IPS DF 19.7 (cell line): ENCODE measurements around the gene WNT4.

Experiments used
- DNase-seq: peaks from one replicate; pipeline ENCODE4 v3.0.0-alpha.2; 2013; ENCODE audit warnings: low read depth, low spot score

Gene WNT4

GRCh38 chr1:22129501-22130117, 13.3 kb downstream of the WNT4 start:
- DNase-seq: no peak

DNA sequence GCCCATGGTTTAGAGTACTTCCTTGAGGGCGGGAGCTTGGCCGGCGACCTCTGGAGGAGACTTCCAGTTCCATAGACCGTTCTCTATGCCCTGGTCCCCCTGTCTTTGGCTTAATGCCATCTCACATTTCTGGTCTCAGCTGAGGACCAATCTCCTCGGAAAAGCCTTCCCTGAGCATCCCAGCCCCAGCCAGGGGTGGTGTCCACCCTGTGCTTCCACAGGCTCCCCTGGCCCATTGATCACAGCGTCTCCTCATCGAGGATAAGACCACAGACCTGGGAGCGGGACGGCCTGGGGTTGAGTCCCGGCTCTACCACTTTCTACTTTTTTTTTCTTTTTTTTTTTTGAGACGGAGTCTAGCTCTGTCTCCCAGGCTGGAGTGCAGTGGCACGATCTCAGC, 14.5 kb downstream of the WNT4 start:
- no peak for DNase-seq

DNA sequence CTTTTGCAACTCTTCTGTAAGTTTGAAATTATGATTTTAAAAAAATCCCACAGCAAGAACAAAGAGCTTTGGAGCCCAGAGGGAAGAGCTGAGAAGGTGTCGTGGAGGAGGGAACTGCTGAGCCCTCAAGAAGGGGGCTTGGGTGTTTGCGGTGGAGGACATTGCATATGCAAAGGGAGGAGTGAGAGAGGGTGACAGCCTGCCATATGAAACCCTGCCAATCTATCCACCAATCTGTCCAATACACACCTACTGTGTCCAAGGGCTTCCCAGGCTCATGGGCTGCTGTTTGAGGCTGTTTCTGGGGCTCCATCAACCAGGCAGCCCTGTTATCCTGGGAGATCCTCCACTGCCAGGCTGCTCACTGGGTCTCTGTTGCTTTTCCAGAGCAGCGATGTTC, 15.2 kb downstream of the WNT4 start:
- no peak for DNase-seq

DNA sequence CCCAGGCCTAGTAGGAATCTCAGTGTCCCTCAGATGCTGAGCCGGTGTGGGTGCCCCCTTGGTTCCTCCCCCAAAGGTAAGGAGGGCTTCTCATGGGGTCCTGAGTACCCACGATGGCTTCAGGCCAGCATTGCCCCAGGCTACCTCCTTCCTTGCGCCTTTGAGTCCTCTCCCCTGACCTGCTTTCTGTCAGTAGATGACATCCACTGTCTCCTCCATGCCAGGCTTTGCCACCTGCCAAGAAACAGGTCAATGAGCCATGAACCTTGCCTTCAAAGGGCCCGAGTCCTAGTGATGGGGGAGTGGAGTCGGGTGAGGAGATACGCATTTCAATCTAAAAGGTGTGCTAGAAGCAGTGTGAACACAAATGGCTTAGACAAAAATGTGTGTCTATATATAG, 15.6 kb downstream of the WNT4 start:
- DNase-seq: no peak

DNA sequence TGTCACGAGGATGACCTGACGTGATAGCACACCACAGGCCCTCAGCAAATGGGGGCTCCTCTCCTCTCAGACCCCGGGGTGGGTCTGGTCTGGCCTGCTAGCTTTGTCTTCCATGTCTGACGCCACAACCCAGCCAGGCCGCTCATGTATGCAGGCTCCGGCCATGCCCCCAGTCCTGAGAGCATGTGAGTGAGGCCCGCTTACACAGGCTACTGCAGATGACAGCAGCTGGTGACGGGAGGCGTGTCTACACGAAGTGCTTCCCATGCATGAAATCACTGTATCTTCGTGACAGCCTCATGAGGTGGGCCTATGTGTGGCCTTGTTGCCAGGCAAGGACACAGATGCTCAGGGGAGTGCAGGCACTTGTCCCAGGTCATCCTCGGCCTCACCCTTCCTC, 16.4 kb downstream of the WNT4 start:
- no peak for DNase-seq

DNA sequence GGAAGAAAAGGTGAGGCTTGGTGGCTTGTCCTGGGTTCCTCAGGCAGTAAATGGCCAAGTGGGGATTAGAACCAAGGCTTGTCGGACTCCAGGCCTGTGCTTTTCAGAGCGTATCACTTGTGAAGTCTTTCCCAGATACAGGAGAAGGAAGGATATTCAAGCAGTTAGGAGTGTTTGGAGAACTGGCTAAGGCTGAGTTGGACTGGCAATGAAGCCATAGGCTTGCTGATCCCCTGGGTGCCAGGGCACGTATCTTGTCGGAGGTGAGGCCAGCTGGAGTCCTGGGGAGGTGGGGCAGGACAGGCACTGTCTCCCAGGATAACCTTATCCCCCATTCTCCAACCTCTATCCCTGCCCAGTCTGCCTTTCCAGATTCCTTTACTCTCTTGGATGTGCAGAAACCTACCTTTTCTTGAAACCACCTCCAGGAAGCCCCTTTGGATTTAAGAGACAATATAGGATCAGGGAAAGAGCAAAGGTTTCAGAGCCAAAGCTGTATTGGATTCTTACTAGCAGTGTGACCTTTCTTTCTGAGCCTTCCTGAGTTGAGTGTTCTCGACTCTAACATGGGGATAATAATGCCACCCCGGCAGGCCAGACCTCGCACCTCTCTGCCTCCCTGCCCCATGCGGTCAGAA, 18.2 kb downstream of the WNT4 start:
- no peak for DNase-seq

- no peak for DNase-seq
Observed at GRCh38 chr1:22123901-22124404, 18.9 kb downstream of the WNT4 start.

DNA sequence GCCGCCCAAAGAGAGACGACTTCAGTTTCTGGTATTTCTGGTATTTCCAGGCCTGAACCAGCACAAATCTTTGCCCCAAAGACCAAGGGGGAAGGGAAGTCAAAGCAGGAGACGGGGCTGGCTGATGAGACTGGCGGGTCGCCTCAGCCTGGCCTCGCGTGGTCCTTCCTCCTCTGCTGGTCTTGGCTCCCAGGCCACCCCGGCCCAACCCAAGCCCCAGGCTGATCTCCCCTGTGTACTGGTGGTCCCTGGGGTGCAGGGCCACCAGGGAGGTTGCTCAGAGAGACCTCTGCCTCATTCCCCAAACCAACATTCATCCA, 19.9 kb downstream of the WNT4 start:
- no peak for DNase-seq

DNA sequence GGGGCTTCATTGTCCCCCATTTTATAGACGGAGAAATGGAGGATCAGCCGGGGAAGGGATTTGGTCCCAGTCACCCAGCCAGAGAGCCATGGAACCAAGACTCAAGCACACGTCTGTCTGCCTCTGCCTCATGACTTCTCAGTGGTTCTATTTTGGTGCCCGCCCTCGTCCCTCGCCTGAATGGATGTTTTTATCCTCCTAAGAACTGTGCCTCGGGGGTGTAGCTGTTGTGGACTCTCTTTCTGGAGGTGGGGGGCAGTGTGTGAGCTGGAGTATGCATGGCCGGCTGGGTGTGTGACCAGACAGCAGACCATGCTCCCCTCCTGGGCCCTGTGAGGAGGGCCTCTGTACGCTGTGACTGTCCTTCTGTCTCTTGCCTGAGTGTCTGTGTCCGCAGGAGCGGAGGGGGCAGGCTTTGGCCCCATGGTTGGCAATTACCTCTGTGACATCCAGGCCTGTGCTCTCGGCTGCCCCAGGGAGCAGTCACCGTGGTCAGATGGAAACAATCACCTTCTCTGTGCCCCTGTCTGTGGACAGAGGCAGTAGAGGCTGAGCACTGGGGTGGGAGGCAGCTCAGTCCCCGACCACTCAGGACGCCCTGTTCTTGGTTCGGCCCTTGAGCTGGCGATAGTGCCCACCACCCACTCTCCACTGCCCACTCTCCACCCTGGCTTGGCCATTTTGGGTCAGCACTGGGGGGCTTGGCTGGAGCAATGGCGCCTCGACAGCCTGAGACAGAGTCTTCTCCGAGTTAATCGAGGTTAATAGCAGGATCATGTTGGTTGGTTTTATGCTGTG, 20.4 kb downstream of the WNT4 start:
- DNase-seq: no peak

- DNase-seq: no peak
Observed at GRCh38 chr1:22121421-22121911, 21.4 kb downstream of the WNT4 start.

DNA sequence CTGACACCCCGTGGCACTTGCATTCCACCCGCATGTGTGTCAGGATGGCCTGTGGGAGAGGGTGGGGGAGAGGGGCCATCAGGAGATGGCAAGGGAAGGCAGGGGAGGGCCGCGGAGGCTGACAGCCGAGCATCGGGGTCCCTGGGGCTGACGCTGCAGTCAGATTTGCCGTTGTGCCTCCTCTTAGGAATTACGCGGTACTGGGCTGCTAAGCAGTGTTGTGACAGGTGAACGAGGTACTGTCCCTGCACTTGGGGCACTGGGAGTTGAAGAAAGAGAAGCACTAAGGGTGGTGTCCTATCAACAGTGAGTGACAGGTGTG, 22.5 kb downstream of the WNT4 start:
- no peak for DNase-seq

DNA sequence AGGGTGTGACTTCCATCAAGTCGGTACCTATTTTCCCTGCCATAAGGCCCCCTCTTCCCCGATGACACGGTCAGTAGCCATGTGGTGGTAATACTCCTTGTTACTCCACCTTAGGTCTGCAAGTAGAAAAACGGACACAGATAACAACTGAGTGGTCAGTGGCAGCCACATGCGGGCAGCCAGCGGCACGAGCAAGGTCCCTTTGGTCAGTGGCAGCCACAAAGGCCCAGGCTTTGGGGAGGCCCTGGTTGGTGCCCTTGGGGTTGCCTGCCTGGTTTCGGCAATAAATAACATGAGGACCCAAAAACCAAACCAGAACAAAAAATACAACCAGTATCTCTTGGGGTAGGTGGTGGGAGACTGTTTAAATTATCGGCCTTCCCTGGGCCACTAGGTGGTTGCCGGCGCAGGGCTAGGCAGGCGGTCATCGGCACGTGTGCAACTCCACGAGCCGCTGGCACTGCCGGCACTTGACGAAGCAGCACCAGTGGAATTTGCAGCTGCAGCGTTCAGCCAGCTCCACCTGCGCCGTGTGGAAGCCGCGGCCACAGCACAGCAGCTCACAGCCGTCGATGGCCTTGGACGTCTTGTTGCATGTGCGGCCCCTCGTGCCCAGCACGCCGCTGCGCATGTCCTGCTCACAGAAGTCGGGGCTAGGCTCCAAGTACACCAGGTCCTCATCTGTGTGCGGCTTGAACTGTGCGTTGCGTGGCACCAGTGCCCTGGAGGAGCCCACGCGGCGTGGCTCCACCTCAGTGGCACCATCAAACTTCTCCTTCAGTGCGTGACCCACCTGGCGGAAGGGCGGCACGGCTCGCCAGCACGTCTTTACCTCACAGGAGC, 23.1 kb downstream of the WNT4 start:
- DNase-seq: no peak

DNA sequence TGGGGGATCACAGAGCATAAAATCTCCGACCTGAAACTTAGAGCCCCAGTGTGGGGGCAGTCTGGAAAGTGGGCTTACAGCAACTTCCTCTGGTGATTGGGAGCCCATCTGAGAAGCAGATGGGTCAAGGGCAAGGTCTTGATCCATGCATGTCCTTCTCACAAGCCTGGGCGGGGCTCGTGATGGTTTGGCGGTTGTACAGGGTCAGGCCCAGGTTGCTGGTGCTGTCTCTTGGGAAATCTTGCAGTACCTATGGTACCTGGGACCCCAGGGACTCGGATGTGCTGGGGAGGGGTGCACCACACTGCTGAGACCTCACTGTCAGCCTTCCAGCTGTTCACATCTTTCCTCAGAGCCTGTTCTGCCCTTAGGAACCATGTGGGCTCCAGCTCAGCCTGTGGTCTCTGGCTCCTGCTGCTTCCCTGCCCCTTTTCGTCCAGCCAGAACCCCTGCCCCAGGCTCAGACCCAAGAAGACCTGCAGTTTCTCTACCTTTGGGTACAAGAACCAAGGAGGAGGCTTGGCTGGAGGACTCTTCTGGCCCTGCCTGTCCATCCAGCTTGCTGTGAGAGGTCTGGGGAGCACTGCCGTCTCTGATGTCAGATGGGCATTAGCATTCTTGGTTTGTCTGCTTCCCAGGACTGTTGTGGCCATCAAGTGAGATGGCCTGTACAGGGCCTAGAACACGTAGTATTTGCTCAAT, 24.5 kb downstream of the WNT4 start:
- DNase-seq: no peak

GRCh38 chr1:22117851-22118250, 25.0 kb downstream of the WNT4 start:
- no peak for DNase-seq

DNA sequence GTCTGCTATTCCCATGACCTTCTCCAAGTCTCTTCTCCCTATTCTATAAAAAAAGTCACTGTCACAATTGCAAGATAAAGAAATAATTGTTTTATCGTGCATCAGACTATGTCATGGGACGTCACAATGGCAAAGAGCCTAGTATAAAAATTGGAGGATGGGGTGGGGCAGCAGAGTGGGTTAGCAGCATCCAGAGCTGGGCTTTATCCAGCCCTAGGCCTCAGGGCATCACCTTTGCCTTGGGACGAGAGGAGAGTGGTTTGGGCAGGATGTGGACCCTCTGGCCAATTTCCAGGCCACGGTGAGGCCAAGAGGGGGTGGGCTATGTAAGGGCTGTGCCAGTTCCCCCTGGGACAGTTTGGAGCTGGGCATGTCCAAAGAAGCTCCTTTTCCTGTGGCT, 25.7 kb downstream of the WNT4 start:
- no peak for DNase-seq

DNA sequence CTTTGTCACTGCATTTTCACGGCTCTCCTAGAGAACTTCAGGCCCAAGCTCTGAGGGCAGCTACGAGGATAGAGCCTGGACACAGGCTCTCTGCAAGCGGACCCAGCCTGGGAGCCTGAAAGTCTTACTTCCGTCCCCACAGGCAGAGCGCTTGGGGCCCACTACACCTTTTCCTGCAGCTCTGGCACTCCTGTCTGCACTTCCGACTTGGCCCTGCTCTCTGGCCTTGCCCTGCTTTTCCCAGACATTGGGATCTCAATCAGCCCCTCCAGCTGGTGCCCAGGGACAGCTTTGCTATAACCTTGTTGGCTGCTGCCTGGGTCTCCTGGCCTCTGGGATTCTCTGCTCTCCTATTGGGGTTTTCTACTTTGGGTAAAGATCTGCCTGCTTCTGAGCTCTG, 27.6 kb downstream of the WNT4 start:
- no peak for DNase-seq

DNA sequence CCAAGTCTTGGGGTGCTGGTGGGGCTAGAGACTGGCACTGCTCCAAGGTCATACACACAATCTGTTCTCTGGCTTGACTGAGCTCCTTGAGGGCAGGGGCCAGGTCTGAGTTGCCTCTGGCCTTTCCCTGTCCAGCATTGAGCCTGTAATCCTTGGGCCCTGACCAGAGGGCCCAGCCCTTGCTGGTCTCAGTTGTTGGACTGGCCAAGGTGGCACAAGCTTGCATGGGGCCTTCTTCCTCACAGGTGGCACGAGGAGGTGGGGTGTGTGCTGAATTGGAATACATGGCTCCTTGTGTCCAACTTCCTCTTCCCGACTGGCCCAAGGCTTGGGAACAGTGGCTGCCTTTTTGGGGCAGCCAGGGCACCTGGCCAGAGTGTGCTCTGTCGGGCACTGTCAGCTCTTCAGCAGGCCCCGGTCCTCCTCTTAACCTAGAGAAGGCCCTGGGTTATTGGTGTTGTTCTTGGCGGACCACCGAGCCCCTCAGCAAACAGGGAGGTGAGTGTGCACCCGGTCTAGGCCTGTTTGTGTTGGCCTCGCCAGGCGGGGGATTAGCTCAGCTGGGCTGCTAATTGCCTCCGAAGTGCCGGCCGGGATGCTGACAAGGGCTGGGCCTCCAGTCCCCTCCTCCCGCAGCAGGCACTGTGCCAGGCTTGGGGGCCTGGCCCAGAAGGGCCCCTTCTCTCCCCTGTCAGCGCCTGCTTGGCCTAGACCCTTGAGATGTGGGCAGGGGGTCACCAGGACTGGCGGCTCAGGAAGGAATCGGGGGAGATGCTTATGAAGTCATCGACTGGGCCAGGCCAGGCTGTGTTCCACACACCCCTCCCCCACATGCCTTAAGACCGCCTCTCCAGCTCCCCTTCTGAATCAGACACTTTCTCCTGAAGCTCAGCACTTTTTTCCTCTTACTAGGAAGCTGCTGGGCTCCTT, 28.5 kb downstream of the WNT4 start:
- DNase-seq: no peak

DNA sequence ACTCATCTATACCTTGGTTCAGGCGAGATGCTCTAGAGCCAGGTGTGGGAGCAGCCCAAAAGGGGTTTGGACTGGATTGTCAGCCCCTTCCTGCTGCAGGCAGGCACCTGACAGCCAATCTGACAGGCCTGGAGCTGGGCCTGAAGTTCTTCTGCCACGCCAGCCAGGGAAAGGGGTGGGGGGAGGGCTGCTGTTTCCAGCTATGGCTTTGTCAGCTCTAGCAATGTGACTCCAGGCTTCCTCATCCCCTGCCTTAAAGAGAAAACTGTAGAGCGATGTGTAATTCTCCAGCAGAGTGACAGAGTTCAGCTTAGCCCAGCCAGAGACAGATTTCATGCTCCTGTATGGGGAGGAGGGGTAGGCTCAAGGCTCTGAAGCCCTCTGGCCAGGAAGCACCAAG, 30.3 kb downstream of the WNT4 start:
- no peak for DNase-seq

DNA sequence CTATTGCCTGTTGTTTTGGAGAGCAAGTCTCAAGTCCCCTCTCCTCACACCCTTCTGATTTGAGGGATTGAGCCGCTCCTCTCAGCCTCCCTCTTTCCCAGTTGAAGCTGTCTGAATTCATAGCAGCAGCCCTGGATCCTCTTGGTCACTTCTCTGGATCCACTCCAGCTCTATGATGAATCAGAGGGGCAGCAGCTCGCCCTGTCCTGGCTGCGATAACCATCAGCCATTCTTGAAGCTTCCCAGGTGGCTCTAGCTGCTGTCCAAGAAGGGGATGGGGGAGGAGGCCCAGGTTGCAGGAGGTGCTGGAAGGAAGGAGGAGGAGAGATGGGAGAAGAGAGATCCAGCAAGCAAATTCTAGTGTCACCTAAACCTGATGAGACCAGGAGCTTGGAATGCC, 31.3 kb downstream of the WNT4 start:
- DNase-seq: no peak

- no peak for DNase-seq
Observed at GRCh38 chr1:22111115-22111514, 31.8 kb downstream of the WNT4 start.
